Activated CD4-positive, CD25-positive, alpha-beta regulatory T cell (primary cell): ENCODE data around the gene PLCD1.

Experiments used
- DNase-seq, 4 experiments: peaks; one replicate each; lab custom pipeline; 2025; lab: John Stamatoyannopoulos, UW

Gene PLCD1

GRCh38 chr3:38016847-38017444 lies 12.5 kb downstream of the PLCD1 start:
- no peak for DNase-seq

- no peak for DNase-seq
Observed at GRCh38 chr3:38016410-38016809, 13.0 kb downstream of the PLCD1 start.

GRCh38 chr3:38015984-38016383 lies 13.5 kb downstream of the PLCD1 start:
- DNase-seq: no peak

- DNase-seq: no peak
Observed at GRCh38 chr3:38015485-38015884, 14.0 kb downstream of the PLCD1 start.

- DNase-seq: no peak
Observed at GRCh38 chr3:38011111-38011510, 18.3 kb downstream of the PLCD1 start.

- no peak for DNase-seq
Observed at GRCh38 chr3:38009807-38010591, 19.4 kb downstream of the PLCD1 start.

- no peak for DNase-seq
Observed at GRCh38 chr3:38008971-38009580, 20.4 kb downstream of the PLCD1 start.

GRCh38 chr3:38008191-38008701 lies 21.2 kb downstream of the PLCD1 start:
- DNase-seq: no peak

- no peak for DNase-seq
Observed at GRCh38 chr3:38007754-38008090, 21.7 kb downstream of the PLCD1 start.

- DNase-seq: no peak
Observed at GRCh38 chr3:38006445-38006995, 22.9 kb downstream of the PLCD1 start.

GRCh38 chr3:38006031-38006430 lies 23.4 kb downstream of the PLCD1 start:
- DNase-seq: no peak

- no peak for DNase-seq
Observed at GRCh38 chr3:38005076-38006020, 24.1 kb downstream of the PLCD1 start.

- DNase-seq: peak in 3 of 4 experiments; percentile 18 to 39 (median 38)
Observed at GRCh38 chr3:38004415-38005075, 24.9 kb downstream of the PLCD1 start.

- DNase-seq: no peak
Observed at GRCh38 chr3:38003817-38004414, 25.5 kb downstream of the PLCD1 start.

GRCh38 chr3:38003371-38003816 lies 26.0 kb downstream of the PLCD1 start:
- peak; percentile 10 to 28 (median 24) for DNase-seq

GRCh38 chr3:38002940-38003339 lies 26.5 kb downstream of the PLCD1 start:
- no peak for DNase-seq

- no peak for DNase-seq
Observed at GRCh38 chr3:38002291-38002876, 27.1 kb downstream of the PLCD1 start.

- no peak for DNase-seq
Observed at GRCh38 chr3:38001456-38002081, 27.9 kb downstream of the PLCD1 start.

- DNase-seq: no peak
Observed at GRCh38 chr3:38000965-38001455, 28.4 kb downstream of the PLCD1 start.
